ENCODE results near the gene ESD.

Gene ESD

DNA sequence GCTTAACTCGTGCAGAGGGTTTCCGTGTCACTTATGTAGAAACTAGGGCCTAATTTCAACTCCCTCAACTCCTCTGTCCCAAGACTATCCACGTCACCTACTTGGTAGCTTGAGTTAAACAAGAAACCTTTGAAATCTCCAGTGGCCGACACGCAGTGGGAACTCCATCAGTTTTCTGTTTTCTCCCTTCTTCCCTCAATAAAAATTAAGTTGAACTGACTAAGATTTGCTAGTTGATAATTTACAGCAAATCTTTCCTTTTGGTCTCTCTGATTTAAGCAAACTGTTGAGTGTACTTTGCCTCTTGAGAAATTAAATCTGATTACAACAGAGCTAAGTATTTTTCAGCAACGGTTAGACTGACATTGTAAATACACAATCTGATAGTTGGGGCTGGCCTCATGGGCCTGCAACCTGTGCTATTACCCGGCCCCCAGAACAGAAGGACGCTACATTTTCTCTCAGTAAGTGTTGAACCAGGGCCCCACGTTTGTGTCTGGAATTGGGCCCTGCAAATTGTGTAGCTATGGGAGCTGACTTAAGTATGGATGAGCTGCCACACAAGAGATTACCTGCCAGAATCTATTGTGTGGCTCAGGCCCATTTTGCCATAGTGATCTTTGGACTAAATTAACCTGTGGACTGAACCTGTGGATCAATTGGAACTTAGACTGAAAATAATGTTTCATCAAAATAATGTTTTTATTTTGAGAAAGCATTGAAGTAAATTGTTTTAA, 708 bp upstream of the ESD start:
- TF ChIP-seq, protein P1, sequence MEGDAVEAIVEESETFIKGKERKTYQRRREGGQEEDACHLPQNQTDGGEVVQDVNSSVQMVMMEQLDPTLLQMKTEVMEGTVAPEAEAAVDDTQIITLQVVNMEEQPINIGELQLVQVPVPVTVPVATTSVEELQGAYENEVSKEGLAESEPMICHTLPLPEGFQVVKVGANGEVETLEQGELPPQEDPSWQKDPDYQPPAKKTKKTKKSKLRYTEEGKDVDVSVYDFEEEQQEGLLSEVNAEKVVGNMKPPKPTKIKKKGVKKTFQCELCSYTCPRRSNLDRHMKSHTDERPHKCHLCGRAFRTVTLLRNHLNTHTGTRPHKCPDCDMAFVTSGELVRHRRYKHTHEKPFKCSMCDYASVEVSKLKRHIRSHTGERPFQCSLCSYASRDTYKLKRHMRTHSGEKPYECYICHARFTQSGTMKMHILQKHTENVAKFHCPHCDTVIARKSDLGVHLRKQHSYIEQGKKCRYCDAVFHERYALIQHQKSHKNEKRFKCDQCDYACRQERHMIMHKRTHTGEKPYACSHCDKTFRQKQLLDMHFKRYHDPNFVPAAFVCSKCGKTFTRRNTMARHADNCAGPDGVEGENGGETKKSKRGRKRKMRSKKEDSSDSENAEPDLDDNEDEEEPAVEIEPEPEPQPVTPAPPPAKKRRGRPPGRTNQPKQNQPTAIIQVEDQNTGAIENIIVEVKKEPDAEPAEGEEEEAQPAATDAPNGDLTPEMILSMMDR (conservative IDR thresholded peaks at IDR 0.05; ENCODE audit: low read depth) = no peak
- DNase-seq (ENCODE audit: low spot score) = no peak
- CTCF ChIA-PET = no interaction called here
- peak overlapping the region; percentile 85 for H3K27ac ChIP-seq
- POLR2A ChIA-PET (ENCODE audit: low non-redundant PET) = no interaction called here

DNA sequence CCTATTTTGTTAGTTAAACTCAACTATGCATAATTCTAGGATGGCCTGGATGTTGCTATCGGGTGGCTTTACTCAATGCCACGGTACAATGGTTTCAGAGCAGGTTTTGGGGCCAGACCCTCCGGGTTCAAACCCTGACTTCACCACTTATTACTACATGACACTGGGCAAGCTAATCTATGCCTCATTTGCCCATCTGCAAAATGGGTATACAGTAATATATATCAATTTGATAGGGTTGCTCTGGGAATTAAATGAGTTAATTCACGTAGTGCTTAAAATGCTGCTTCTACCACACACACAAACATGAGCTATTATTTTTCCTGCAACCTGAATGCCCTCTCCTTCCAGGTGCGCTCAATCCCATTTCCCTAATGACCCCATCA, 839 bp downstream of the ESD start:
- ChIA-PET CTCF (no interaction called here), POLR2A (ENCODE audit: low non-redundant PET) (no interaction called here)
- TF ChIP-seq, protein P1 (conservative IDR thresholded peaks at IDR 0.05; ENCODE audit: low read depth) = no peak
- no peak for DNase-seq (ENCODE audit: low spot score)
- H3K27ac ChIP-seq = peak overlapping the region; percentile 85

- ChIA-PET CTCF (interaction anchor here (0.6 kb wide), 1 partner anchor 86 kb away, joined by 3 read pairs; no protein-coding TSS in a partner anchor), POLR2A (ENCODE audit: low non-redundant PET) (no interaction called here)
- no peak overlapping the region for H3K27ac ChIP-seq
- TF ChIP-seq, protein P1 (conservative IDR thresholded peaks at IDR 0.05; ENCODE audit: low read depth) = no peak
- no peak for DNase-seq (ENCODE audit: low spot score)
Measured at GRCh38 chr13:46795321-46795720, 1.6 kb downstream of the ESD start.

GRCh38 chr13:46783504-46783903, 13.5 kb downstream of the ESD start:
- no peak overlapping the region for H3K27ac ChIP-seq
- TF ChIP-seq, protein P1 (conservative IDR thresholded peaks at IDR 0.05; ENCODE audit: low read depth) = no peak
- no peak for DNase-seq (ENCODE audit: low spot score)
- CTCF ChIA-PET = no interaction called here
- POLR2A ChIA-PET (ENCODE audit: low non-redundant PET) = no interaction called here

GRCh38 chr13:46782691-46783090, 14.3 kb downstream of the ESD start:
- DNase-seq (ENCODE audit: low spot score) = no peak
- POLR2A ChIA-PET (ENCODE audit: low non-redundant PET) = no interaction called here
- TF ChIP-seq, protein P1 (conservative IDR thresholded peaks at IDR 0.05; ENCODE audit: low read depth) = no peak
- H3K27ac ChIP-seq = no peak overlapping the region
- CTCF ChIA-PET = no interaction called here

DNA sequence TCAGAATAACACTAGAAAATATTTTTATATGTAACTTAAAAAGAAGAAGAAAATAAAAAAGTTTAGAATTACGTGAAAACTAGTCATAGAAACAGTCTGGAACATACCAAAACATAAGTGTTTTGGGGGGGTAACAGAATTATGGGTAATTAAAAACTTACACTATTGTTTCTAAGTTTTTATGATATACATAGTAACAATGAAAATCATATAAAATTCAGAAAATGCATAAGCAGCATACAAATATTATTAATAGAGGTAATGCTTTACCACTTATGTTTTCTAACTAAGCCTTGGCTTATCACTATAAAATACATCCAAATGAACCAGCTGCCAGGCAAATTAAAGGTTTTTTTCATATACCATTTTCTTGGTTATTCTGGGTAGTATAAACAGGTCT, 14.9 kb downstream of the ESD start:
- CTCF ChIA-PET = no interaction called here
- TF ChIP-seq, protein P1 (conservative IDR thresholded peaks at IDR 0.05; ENCODE audit: low read depth) = no peak
- H3K27ac ChIP-seq = no peak overlapping the region
- DNase-seq (ENCODE audit: low spot score) = no peak
- POLR2A ChIA-PET (ENCODE audit: low non-redundant PET) = no interaction called here

Measured in RWPE1 (cell line).